NK-92 (cell line): ENCODE measurements around the gene NFATC4.
"Not testable (repeated sequence)": the region's sequence is repeated elsewhere in the genome, so short reads cannot be mapped to it uniquely, and the experiment has no call there.

Source experiments
- DNase-seq: peaks from one replicate; lab custom pipeline; 2025; ENCODE audit not compliant: unreplicated experiment; lab: John Stamatoyannopoulos, UW

NFATC4 gene

DNA sequence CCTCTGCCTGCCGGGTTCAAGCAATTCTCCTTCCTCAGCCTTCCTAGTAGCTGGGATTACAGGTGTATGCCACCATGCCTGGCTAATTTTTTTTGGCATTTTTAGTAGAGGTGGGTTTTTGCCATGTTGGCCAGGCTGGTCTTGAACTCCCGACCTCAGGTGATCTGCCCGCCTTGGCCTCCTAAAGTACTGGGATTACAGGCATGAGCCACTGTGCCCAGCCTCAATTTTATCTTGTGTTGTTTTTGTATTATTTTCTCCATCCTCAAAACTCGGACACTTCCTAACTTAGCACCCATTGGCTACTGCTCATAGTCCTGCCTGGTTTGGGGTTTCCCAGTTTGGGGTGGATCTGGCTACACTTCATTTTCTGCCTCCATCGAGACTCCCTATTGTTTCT is 19.6 kb downstream of the NFATC4 start:
- not testable (repeated sequence) for DNase-seq

DNA sequence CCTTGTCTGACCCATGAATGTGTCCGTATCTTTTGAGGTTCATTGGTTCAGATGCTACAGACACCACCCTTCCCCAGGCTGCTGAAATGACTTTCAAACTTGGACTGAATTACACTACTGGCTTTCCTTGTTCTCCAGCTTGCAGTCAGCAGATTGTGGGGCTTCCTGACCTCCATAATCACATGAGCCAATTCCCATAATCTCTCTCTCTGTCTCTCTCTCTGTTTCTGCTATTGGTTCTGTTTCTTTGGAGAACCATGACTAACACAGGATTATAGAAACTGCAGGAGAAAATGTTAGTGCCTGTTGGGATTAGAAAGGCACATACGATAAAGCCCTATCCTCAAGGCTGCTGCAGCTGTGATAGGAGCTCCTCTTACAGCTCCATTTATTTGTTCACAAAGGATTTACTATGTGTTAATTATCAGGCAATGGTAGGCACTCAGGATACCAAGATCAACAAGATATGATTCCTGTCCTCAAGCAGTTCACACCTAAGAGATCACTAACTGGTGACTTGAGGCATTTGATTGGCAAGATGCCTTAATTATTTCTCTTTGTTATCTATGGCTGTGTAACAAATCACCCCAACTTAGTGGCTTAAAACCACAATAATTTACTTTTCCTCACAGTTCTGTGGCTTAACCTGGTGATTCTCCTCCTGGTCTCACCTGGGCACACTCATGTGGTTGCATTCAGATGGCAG is 20.6 kb downstream of the NFATC4 start:
- no peak for DNase-seq

DNA sequence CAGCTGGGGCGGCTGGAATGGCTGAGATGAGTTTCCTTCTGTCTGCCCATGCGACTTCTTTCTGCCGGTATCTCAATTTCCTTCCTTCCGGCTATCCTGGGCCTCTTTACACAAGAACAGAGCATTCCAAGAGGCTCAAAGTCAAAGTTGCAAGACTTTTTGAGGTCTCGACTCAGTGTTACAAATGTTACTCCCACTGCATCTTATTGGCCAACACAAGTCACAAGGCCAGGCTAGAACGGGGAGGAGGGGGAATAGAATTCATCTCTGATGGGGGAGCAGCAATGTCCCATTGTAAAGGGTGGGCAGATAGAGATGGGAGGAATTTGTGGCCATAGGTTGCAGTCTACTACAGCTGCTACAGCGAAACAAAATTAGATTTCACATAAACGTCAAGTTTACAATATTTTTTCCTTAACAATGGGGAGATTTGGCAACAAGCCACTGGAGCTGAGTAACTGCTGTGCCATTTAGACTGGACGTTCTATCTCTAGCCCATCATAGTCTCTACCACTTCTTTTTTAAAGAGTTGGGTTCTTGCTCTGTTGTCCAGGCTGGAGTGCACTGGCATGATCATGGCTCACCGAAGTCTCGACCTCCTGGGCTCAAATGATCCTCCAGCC is 21.4 kb downstream of the NFATC4 start:
- no peak for DNase-seq

DNA sequence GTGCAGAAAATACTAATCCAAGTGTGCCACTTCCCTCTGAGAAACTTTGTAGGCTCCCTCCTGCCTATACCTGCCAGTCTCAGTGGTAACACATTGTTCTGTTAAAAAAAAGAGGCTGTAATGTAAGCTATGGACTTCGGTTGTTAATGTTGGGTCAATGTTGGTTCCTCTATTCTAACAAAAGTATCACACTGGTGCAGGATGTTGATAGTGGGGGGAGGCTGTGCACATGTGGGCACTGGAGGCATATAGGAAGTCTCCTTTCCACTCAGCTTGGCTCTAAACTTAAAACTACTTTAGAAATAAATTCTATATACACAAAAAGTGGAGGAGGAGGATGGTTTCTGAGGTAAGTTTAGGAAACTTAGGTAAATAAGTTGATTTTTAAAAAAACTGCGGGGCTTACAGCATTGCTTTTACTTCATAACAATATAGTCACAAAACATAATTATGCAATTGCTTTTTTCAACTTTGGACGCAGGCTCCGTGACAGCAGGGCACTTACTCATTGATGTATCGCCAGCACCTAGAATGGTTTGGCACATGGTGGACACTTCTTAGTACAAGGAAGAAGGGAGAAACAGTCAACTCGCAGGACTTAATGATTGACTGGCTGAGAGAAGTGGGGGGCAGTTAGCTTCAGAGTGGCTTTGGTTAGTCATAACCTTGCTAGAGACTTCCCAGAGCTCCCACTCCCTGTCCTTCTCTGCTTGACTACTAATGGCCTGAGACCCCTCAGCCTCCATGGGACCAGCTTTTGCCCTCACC is 22.9 kb downstream of the NFATC4 start:
- no peak for DNase-seq

DNA sequence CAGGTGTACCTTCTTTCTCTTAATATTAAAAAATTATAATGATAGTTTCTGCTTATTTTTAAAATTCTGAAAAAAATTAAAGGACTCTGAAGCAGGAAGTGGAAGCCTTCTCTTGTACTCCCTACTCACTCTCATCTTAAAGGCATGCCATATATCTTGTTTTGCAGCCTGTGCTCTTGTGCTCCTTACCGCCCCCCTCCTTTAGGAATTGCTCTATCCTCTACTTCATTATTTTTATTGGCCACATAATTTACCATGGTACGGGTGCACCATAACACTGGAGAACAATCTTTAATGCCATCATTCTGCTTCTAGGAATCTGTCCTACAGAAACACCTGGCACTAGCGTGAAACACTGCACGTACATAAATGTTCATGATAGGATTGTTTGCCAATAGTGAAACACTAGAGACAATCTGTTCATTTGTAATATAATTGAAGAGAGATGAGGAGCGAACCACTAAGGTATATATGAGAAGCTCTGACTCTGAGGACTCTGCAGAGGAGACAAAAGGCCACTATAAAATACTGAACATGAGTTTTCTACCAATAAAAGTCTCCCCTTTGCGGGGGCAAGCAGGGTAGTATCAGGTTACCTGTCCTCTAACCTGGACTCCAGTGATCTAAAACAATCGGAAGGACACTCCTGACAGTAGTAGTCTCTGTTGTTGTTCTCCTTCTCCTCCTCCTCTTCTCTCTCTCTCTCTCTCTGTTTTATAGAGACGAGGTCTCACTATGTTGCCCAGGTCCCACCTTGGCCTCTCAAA is 24.5 kb downstream of the NFATC4 start:
- no peak for DNase-seq

DNA sequence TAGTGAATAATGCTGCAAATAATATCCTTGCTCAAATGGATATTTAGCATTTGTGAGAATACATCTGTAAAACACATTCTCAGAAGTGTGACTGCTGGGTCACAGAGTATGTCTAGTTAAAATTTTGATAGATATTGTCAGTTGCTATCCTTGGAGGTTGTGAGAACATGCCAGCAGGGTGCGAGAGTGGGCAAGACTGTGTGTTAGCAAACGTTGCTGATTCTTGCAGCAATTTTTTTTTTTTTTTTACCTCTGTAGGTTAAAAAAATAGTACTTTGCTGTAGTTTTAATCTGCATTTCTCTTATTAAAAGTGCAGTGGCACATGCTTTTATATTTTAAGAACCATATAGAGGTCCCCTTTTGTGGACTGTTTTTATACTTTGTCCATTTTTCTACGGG is 26.3 kb downstream of the NFATC4 start:
- no peak for DNase-seq

GRCh38 chr14:24395609-24396582 is 27.9 kb downstream of the NFATC4 start:
- DNase-seq: no peak

DNA sequence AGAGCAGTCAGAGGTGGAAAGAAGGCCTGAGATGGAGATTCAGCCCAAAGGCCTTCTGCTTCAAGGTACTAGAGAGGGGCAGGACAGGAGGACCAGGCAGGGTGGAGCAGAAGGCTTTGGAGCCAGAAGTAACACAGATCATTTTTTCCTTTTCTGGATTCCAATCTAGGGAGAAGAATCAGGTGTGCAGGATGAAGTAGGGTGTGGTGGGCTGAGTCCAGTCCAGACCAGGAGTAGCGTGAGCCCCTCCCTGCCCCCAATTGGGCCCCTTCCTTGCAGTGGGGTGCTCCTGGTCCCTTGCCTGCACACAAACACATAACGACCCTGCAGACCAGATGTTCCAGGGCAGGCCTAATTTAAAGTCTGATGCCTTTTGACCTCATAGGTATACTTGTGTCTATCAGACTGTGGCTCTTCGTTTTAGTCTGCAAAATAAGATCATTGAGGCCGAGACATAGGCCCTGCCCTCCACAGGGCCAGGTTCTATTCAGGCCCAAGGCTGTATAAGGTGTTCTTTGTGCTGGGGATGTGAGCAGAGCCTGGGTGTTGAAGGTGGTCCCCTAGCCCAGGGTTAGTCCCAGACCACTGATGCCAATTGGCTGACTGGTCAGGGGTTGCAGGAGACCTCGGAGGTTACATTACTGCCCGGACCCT is 29.8 kb downstream of the NFATC4 start:
- DNase-seq: no peak

DNA sequence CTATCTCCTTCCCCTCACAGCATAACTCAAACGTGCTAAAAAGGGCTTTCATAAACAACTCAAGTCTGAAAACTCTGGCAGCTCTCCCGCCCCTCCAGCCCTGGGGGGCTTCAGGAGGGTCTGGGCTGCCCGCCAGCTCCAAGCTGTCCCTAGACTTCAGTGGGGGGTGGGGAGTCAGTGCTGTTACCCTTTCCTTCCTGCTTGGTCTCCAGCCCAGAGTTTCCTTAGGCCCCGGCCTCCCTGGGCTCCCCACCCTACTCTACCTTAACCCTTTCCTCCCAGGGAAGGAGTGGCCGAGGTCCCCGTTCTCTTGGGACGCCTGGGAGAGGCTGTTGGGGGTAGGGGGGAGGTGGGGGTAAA is 30.3 kb downstream of the NFATC4 start:
- DNase-seq: no peak

DNA sequence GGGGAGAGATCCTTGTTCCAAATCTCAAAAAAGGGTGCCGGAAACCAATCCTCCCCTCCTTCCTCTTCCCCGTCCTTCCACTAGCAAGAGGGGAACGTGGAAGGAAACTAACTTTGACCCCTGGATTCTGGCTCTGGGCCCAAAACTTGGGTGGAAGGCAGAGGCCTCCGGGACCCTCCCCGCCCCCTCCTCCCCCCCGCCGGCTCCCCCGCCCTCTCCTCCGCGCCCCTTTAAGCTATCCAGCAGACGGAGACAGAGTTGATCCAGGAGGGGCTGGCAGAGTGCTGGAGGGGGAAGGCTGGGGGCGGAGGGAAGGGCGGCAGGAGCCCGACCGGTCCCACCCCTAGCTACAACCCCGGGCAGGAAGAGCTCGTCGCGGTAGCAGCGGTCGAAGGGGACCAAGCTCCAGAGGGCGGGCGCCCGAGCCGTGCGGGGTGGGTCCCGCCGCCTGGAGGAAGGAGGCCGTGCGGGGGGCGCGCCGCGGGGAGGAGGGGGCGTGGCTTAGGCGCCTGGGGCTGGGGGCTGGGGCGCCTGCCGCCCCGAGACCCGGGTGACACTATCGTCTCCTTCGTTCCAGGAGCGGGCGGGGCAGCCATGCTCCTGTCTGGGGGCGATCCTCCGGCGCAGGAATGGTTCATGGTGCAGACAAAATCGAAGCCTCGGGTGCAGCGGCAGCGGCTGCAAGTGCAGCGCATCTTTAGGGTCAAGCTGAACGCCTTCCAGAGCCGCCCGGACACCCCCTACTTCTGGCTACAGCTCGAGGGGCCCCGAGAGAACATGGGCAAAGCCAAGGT is 30.9 kb downstream of the NFATC4 start, which contains the start of gene NYNRIN:
Gene NYNRIN (plus strand): TSS at position 351 of the 794 bp plus-strand sequence. CDS start 244 bp downstream, at position 595.
- no peak for DNase-seq

GRCh38 chr14:24399447-24399822 is 31.5 kb downstream of the NFATC4 start:
- no peak for DNase-seq

GRCh38 chr14:24399999-24400718 is 32.2 kb downstream of the NFATC4 start:
- DNase-seq: no peak

- no peak for DNase-seq
Measured at GRCh38 chr14:24401810-24402702, 34.1 kb downstream of the NFATC4 start.

DNA sequence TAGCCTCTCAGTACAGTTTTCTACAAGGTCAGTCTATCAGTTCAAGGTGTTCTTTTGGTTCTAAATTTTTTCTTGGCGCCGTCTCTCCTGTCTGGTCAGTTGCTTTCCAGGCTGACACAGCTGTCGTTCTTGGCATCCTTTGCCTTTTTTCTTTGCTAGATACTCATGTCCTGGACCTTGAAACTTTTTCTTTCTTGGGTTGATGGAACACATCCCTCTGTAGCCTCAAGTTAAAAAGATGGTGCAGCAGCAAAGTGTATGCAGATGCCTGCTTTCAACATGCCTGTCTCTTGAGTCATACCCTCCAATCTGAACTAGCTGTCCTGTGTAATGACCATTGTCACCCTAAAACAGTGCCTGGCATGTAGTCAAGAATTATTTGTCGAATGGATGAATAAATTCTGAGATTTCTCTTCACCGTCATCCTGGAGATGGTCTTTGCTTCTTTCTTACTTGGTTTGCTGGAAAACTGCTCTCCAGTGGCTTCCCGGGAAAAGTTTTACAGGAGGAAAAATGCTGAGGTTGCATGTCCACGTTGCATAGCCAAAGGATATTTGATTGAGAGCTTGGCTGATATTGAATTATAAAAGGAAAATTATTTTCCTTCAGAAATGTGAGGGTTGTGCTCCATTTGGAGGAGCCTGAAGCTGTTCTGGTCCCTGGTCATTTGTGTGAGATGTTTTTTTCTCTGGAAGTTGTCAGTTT is 35.5 kb downstream of the NFATC4 start:
- no peak for DNase-seq

- no peak for DNase-seq
Measured at GRCh38 chr14:24404814-24405213, 36.8 kb downstream of the NFATC4 start.

GRCh38 chr14:24406416-24406815 is 38.4 kb downstream of the NFATC4 start:
- DNase-seq: no peak
